ENCODE data around the gene CRIP2.

The CRIP2 gene

GRCh38 chr14:105466531-105467248 is 7.9 kb upstream of the CRIP2 start:
- TF ChIP-seq PKNOX1 (IDR thresholded peaks at IDR 0.05), result no peak
- no peak for TF ChIP-seq L3MBTL2 (conservative IDR thresholded peaks at IDR 0.05)
- no peak for TF ChIP-seq FOXM1 (IDR thresholded peaks at IDR 0.05; ENCODE audit: borderline replicate concordance)
- TF ChIP-seq SP1 (IDR thresholded peaks at IDR 0.05), result no peak
- no peak for TF ChIP-seq CTBP1 (IDR thresholded peaks at IDR 0.05; ENCODE audit: borderline replicate concordance)
- no peak for TF ChIP-seq BHLHE40 (IDR thresholded peaks at IDR 0.05; ENCODE audit: borderline replicate concordance)
- no peak for TF ChIP-seq NFRKB (IDR thresholded peaks at IDR 0.05)
- TF ChIP-seq ARNT (IDR thresholded peaks at IDR 0.05), result no peak
- no peak for TF ChIP-seq ELF4 (IDR thresholded peaks at IDR 0.05)
- no peak for TF ChIP-seq ZNF384 (IDR thresholded peaks at IDR 0.05)
- TF ChIP-seq HDGF (IDR thresholded peaks at IDR 0.05; ENCODE audit: borderline replicate concordance), result no peak
- no peak for TF ChIP-seq LEF1 (IDR thresholded peaks at IDR 0.05; ENCODE audit: borderline replicate concordance)
- TF ChIP-seq FOXA1 (IDR thresholded peaks at IDR 0.05), result no peak
- no peak for TF ChIP-seq SUZ12 (IDR thresholded peaks at IDR 0.05)
- no peak for TF ChIP-seq FOXK2 (IDR thresholded peaks at IDR 0.05)
- no peak for TF ChIP-seq TARDBP (IDR thresholded peaks at IDR 0.05)
- ChIA-PET CTCF (no interaction called here), POLR2A (no interaction called here)
- no peak for DNase-seq (ENCODE audit: extremely low spot score)

GRCh38 chr14:105467249-105467941 is 7.2 kb upstream of the CRIP2 start:
- ChIA-PET CTCF (interaction anchor here (0.8 kb wide), 1 partner anchor 43 kb away, joined by 3 read pairs; no protein-coding TSS in a partner anchor), POLR2A (no interaction called here)
- DNase-seq (ENCODE audit: extremely low spot score), result no peak
- TF ChIP-seq SUZ12 (IDR thresholded peaks at IDR 0.05) (no peak), LEF1 (IDR thresholded peaks at IDR 0.05; ENCODE audit: borderline replicate concordance) (no peak), HDGF (IDR thresholded peaks at IDR 0.05; ENCODE audit: borderline replicate concordance) (no peak), BHLHE40 (IDR thresholded peaks at IDR 0.05; ENCODE audit: borderline replicate concordance) (no peak), FOXK2 (IDR thresholded peaks at IDR 0.05) (no peak), TARDBP (IDR thresholded peaks at IDR 0.05) (no peak), ELF4 (IDR thresholded peaks at IDR 0.05) (no peak), ARNT (IDR thresholded peaks at IDR 0.05) (no peak), SP1 (IDR thresholded peaks at IDR 0.05) (no peak)

- CTCF ChIA-PET, result interaction anchor here (0.8 kb wide), 1 partner anchor 43 kb away, joined by 3 read pairs; no protein-coding TSS in a partner anchor
- no peak for DNase-seq (ENCODE audit: extremely low spot score)
- POLR2A ChIA-PET, result no interaction called here
- no peak for TF ChIP-seq LEF1 (IDR thresholded peaks at IDR 0.05; ENCODE audit: borderline replicate concordance)
- no peak for TF ChIP-seq PKNOX1 (IDR thresholded peaks at IDR 0.05)
- TF ChIP-seq ARNT (IDR thresholded peaks at IDR 0.05), result no peak
- TF ChIP-seq SP1 (IDR thresholded peaks at IDR 0.05), result no peak
- TF ChIP-seq BHLHE40 (IDR thresholded peaks at IDR 0.05; ENCODE audit: borderline replicate concordance), result no peak
- TF ChIP-seq ZNF384 (IDR thresholded peaks at IDR 0.05), result no peak
Observed at GRCh38 chr14:105467942-105468471, 6.6 kb upstream of the CRIP2 start.

- ChIA-PET POLR2A (no interaction called here), CTCF (interaction anchor here (4.2 kb wide), 1 partner anchor 12 kb away, joined by 23 read pairs; no protein-coding TSS in a partner anchor)
- TF ChIP-seq SUZ12 (IDR thresholded peaks at IDR 0.05), result no peak
- no peak for TF ChIP-seq FOXA1 (IDR thresholded peaks at IDR 0.05)
- TF ChIP-seq ARNT (IDR thresholded peaks at IDR 0.05), result no peak
- no peak for TF ChIP-seq FOXM1 (IDR thresholded peaks at IDR 0.05; ENCODE audit: borderline replicate concordance)
- TF ChIP-seq ZNF384 (IDR thresholded peaks at IDR 0.05), result no peak
- DNase-seq (ENCODE audit: extremely low spot score), result no peak
Observed at GRCh38 chr14:105468621-105469241, 5.9 kb upstream of the CRIP2 start.

GRCh38 chr14:105469456-105470349 is 4.9 kb upstream of the CRIP2 start:
- ChIA-PET POLR2A (interaction anchor here (1.1 to 1.2 kb wide), 2 partner anchors 61 to 75 kb away, joined by 3 to 4 read pairs; no protein-coding TSS in a partner anchor), CTCF (interaction anchor here (1.8 to 4.2 kb wide), 4 partner anchors 11 to 29 kb away, joined by 5 to 23 read pairs (median 13); no protein-coding TSS in a partner anchor)
- TF ChIP-seq FOXM1 (IDR thresholded peaks at IDR 0.05; ENCODE audit: borderline replicate concordance) (no peak), PKNOX1 (IDR thresholded peaks at IDR 0.05) (no peak), LEF1 (IDR thresholded peaks at IDR 0.05; ENCODE audit: borderline replicate concordance) (no peak), L3MBTL2 (conservative IDR thresholded peaks at IDR 0.05) (no peak), NFRKB (IDR thresholded peaks at IDR 0.05) (no peak), FOXA1 (IDR thresholded peaks at IDR 0.05) (no peak), ELF4 (IDR thresholded peaks at IDR 0.05) (no peak), CTBP1 (IDR thresholded peaks at IDR 0.05; ENCODE audit: borderline replicate concordance) (no peak), HDGF (IDR thresholded peaks at IDR 0.05; ENCODE audit: borderline replicate concordance) (no peak)
- DNase-seq (ENCODE audit: extremely low spot score), result no peak

Measured in HEK293T (cell line).